Mucosa of rectum (tissue), 2 donors: Measurements from ENCODE around the gene LRRC37A.
"Not testable (repeated sequence)": the region's sequence is repeated elsewhere in the genome, so short reads cannot be mapped to it uniquely, and the experiment has no call there.

Source experiments
- H3K27ac ChIP-seq, 2 donors: one replicate each; pipeline ENCODE4 v1.7.0; 2013; ENCODE audit warnings: inconsistent platforms in 2 of 2, low read depth in 2 of 2, low read length in 2 of 2
- H3K27me3 ChIP-seq, 2 donors: one replicate each; pipeline ENCODE4 v1.7.0; 2013; ENCODE audit warnings: low read length in 2 of 2; ENCODE audit not compliant: control insufficient read depth in 2 of 2, insufficient read depth in 2 of 2
- H3K36me3 ChIP-seq, 2 donors: one replicate each; pipeline ENCODE4 v1.7.0; 2013; ENCODE audit warnings: low read length in 2 of 2; ENCODE audit not compliant: control insufficient read depth in 2 of 2, insufficient read depth in 2 of 2
- H3K4me1 ChIP-seq, 2 donors: one replicate each; pipeline ENCODE4 v1.7.0; 2013; ENCODE audit warnings: low read length in 2 of 2, mild to moderate bottlenecking in 1 of 2; ENCODE audit not compliant: control insufficient read depth in 2 of 2, insufficient read depth in 2 of 2
- H3K4me3 ChIP-seq, 2 donors: one replicate each; pipeline ENCODE4 v1.7.0; 2013; ENCODE audit warnings: low read length in 2 of 2
- H3K9ac ChIP-seq, 2 donors: one replicate each; pipeline ENCODE4 v1.7.0; 2013; ENCODE audit warnings: low read length in 2 of 2, low read depth in 1 of 2, mild to moderate bottlenecking in 1 of 2
- H3K9me3 ChIP-seq, 2 donors: one replicate each; pipeline ENCODE4 v1.7.0; 2013; ENCODE audit warnings: low read length in 2 of 2; ENCODE audit not compliant: control insufficient read depth in 2 of 2
- donor health status: healthy.
- donor health status: Normal muscosa, but diverticular disease.

The LRRC37A gene

GRCh38 chr17:46367520-46367919 is 72.6 kb downstream of the LRRC37A start:
- not testable (repeated sequence) for H3K9ac ChIP-seq, H3K4me1 ChIP-seq, H3K27ac ChIP-seq, H3K4me3 ChIP-seq, H3K27me3 ChIP-seq, H3K9me3 ChIP-seq, H3K36me3 ChIP-seq

- H3K9me3 ChIP-seq, H3K27ac ChIP-seq, H3K36me3 ChIP-seq, H3K4me3 ChIP-seq, H3K9ac ChIP-seq, H3K4me1 ChIP-seq, H3K27me3 ChIP-seq: not testable (repeated sequence)
Measured at GRCh38 chr17:46372236-46373229, 77.6 kb downstream of the LRRC37A start.

GRCh38 chr17:46373418-46373817 is 78.5 kb downstream of the LRRC37A start:
- H3K27ac ChIP-seq, H3K9me3 ChIP-seq, H3K27me3 ChIP-seq, H3K4me1 ChIP-seq, H3K36me3 ChIP-seq, H3K4me3 ChIP-seq, H3K9ac ChIP-seq: not testable (repeated sequence)

- H3K4me3 ChIP-seq, H3K9me3 ChIP-seq, H3K4me1 ChIP-seq, H3K27ac ChIP-seq, H3K36me3 ChIP-seq, H3K9ac ChIP-seq, H3K27me3 ChIP-seq: not testable (repeated sequence)
Measured at GRCh38 chr17:46383118-46383517, 88.2 kb downstream of the LRRC37A start.

GRCh38 chr17:46385491-46385890 is 90.6 kb downstream of the LRRC37A start:
- not testable (repeated sequence) for H3K4me1 ChIP-seq, H3K36me3 ChIP-seq, H3K27me3 ChIP-seq, H3K9me3 ChIP-seq, H3K9ac ChIP-seq, H3K27ac ChIP-seq, H3K4me3 ChIP-seq
